ENCODE results near the gene HMOX1. TPM values are rescaled to one million over a fixed set of nuclear protein-coding genes. Genes with fewer than 3 reads are reported as not detected.

Gene HMOX1
- total RNA-seq, 1 donor from 2014 or later, result 54.0 TPM

DNA sequence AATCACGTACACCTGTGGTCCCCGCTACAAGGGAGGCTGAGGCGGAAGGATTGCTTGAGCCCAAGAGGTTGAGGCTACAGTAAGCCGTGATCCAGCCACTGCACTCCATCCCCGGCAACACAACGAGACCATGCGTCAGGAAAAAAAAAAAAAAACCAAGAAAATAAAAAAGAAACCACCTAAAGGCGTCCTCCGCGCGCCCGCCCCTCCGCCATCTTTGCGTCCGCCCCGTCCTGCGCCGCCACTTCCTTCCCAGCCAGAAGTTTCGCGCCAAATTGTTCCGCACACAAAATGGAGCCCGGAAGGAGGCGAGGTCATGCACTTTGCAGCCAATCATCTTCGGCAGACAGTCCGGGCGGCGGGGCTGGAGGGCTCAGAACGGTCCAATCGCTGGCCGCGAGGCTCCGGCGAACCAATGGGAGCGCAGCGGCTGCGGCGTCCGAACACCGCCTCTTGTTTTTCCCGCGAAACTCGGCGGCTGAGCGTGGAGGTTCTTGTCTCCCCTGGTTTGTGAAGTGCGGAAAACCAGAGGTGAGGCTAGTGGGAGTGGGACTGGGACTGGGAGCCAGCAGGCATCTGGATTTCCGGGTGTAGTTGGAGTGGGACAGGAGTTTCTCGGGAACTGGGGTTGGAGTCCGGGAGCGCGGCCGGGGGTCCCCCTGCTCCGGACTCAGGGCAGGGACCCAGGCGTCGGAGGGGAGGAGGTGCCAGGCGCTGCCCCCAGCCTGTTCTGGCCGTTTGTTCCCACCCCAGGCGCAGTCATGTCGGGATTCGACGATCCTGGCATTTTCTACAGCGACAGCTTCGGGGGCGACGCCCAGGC is 19.0 kb downstream of the HMOX1 start, which contains the start of gene MCM5:
Gene MCM5 (plus strand): TSS at position 463 of the 823 bp plus-strand sequence. CDS start 299 bp downstream, at position 762.
- peak within 1 kb of the TSS; percentile 77 for H3K27ac ChIP-seq

DNA sequence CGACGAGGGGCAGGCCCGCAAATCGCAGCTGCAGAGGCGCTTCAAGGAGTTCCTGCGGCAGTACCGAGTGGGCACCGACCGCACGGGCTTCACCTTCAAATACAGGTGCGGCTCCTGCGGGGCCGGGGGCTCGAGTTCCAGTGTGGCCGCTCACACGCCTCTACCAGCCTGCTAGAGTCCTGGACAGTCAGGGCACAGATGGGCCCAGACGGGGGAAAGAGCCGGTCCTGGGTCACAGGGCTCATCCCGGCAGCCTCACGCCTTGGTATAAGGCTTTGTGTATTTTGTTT is 19.6 kb downstream of the HMOX1 start:
- Histone ChIP-seq H3K27ac (peak overlapping the region; percentile 69), H3K4me1 (peaks cover 12% of the 10 kb centered on the region), H3K36me3 (peaks cover 4% of the 10 kb centered on the region), H3K9me3 (no peaks in the 10 kb centered on the region), H3K4me3 (peak overlapping the region; percentile 97), H3K27me3 (no peaks in the 10 kb centered on the region)
- intact Hi-C loops (cut with DNase I), result no loop called here
- TF ChIP-seq, protein P1, sequence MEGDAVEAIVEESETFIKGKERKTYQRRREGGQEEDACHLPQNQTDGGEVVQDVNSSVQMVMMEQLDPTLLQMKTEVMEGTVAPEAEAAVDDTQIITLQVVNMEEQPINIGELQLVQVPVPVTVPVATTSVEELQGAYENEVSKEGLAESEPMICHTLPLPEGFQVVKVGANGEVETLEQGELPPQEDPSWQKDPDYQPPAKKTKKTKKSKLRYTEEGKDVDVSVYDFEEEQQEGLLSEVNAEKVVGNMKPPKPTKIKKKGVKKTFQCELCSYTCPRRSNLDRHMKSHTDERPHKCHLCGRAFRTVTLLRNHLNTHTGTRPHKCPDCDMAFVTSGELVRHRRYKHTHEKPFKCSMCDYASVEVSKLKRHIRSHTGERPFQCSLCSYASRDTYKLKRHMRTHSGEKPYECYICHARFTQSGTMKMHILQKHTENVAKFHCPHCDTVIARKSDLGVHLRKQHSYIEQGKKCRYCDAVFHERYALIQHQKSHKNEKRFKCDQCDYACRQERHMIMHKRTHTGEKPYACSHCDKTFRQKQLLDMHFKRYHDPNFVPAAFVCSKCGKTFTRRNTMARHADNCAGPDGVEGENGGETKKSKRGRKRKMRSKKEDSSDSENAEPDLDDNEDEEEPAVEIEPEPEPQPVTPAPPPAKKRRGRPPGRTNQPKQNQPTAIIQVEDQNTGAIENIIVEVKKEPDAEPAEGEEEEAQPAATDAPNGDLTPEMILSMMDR (IDR thresholded peaks at IDR 0.05), result no peak
- DNase-seq (no peak), ATAC-seq (no peak)

More for the DNA sequence above, 19.0 kb downstream of the HMOX1 start, which contains the start of gene MCM5:
- TF ChIP-seq, protein P1 (IDR thresholded peaks at IDR 0.05), result no peak
- DNase-seq (peak; percentile 98), ATAC-seq (peak; percentile 99)
- H3K4me3 ChIP-seq, result peak within 1 kb of the TSS; percentile 97
- peaks cover 4% of the 10 kb centered on the region for H3K36me3 ChIP-seq
- intact Hi-C loops (cut with DNase I), result no loop called here
- no peaks in the 10 kb centered on the region for H3K9me3 ChIP-seq
- peaks cover 12% of the 10 kb centered on the region for H3K4me1 ChIP-seq
- H3K27me3 ChIP-seq, result no peaks in the 10 kb centered on the region

DNA sequence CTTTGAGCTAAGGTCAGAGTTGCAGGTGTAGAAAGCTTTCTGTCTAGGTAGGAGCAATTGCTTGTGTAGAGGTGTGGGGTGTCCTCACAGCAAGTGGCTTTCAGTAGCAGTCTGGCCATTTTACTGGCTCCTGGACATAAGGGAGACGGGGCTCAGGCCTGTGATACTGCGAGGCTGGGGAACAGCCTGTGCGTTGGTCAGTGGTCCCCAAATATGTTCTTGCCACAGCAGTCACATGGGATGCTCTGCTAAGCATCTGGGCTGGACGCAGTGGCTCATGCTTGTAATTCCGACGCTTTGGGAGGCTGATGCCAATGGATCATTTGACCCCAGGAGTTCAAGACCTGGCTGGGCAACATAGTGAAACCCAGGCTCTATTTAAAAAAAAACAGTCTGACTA is 21.0 kb downstream of the HMOX1 start:
- no peak overlapping the region for H3K4me3 ChIP-seq
- H3K4me1 ChIP-seq, result peaks cover 12% of the 10 kb centered on the region
- ATAC-seq (no peak), DNase-seq (no peak)
- intact Hi-C loops (cut with DNase I), result no loop called here
- no peaks in the 10 kb centered on the region for H3K9me3 ChIP-seq
- H3K36me3 ChIP-seq, result peaks cover 4% of the 10 kb centered on the region
- no peak overlapping the region for H3K27ac ChIP-seq
- H3K27me3 ChIP-seq, result no peaks in the 10 kb centered on the region
- TF ChIP-seq, protein P1 (IDR thresholded peaks at IDR 0.05), result no peak

DNA sequence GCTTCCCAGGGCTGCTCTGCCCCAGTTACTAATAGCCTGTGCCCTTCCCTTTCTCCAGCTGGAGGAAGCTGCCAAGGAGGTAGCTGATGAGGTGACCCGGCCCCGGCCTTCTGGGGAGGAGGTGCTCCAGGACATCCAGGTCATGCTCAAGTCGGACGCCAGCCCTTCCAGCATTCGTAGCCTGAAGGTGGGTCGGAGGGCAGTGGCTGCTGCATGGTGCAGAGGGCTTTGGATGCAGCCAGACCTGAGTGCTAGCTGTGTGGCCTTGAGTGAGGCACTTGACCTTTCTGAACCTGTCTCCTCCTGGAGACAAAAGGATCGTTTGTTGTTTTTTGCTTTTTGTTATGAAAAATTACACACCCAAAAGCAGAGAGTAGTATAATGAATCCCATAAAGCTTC is 22.5 kb downstream of the HMOX1 start:
- no peaks in the 10 kb centered on the region for H3K9me3 ChIP-seq
- TF ChIP-seq, protein P1 (IDR thresholded peaks at IDR 0.05), result no peak
- no peak for DNase-seq
- H3K27me3 ChIP-seq, result no peaks in the 10 kb centered on the region
- peaks cover 12% of the 10 kb centered on the region for H3K4me1 ChIP-seq
- H3K4me3 ChIP-seq, result no peak overlapping the region
- peaks cover 18% of the 10 kb centered on the region for H3K36me3 ChIP-seq
- intact Hi-C loops (cut with DNase I), result no loop called here
- H3K27ac ChIP-seq, result no peak overlapping the region
- ATAC-seq, result no peak

DNA sequence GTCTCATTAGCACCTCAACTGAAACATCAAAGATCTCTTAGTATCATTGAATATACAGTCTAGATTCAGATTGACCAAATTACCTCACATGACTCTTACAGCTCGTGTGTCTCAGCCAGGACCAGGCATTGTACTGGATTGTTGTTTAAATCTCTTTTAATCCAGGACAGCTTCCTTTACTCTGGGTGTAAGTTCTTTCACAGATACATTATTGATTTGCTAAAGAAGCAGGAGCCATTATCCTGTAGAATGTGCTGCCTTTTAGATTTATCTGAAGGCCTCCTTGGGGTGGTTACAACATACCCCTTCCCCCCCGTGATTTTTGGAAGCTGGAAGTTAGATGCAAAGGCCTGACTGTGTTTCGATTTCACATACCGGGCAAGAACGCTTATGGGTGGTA is 23.3 kb downstream of the HMOX1 start:
- H3K4me1 ChIP-seq, result peaks cover 12% of the 10 kb centered on the region
- H3K27me3 ChIP-seq, result no peaks in the 10 kb centered on the region
- peaks cover 26% of the 10 kb centered on the region for H3K36me3 ChIP-seq
- intact Hi-C loops (cut with DNase I), result no loop called here
- no peak overlapping the region for H3K27ac ChIP-seq
- DNase-seq (no peak), ATAC-seq (no peak)
- H3K9me3 ChIP-seq, result no peaks in the 10 kb centered on the region
- TF ChIP-seq, protein P1 (IDR thresholded peaks at IDR 0.05), result no peak
- no peak overlapping the region for H3K4me3 ChIP-seq
